Stimulated activated CD4-positive, alpha-beta T cell treated with anti-CD3 and anti-CD28 coated beads, Interleukin-12 subunit alpha, Interleukin-12 subunit beta, amount 100 ng/mL, for 48 hours (primary cell): ENCODE data around the gene C9orf152.
"Not testable (repeated sequence)": the region's sequence is repeated elsewhere in the genome, so short reads cannot be mapped to it uniquely, and the experiment has no call there.

ENCODE experiments used
- DNase-seq, 3 donors: peaks; one replicate each; pipeline ENCODE4 v3.0.0-alpha.2; 2020; ENCODE audit warnings: low read depth in 2 of 3, low spot score in 1 of 3

C9orf152 gene

DNA sequence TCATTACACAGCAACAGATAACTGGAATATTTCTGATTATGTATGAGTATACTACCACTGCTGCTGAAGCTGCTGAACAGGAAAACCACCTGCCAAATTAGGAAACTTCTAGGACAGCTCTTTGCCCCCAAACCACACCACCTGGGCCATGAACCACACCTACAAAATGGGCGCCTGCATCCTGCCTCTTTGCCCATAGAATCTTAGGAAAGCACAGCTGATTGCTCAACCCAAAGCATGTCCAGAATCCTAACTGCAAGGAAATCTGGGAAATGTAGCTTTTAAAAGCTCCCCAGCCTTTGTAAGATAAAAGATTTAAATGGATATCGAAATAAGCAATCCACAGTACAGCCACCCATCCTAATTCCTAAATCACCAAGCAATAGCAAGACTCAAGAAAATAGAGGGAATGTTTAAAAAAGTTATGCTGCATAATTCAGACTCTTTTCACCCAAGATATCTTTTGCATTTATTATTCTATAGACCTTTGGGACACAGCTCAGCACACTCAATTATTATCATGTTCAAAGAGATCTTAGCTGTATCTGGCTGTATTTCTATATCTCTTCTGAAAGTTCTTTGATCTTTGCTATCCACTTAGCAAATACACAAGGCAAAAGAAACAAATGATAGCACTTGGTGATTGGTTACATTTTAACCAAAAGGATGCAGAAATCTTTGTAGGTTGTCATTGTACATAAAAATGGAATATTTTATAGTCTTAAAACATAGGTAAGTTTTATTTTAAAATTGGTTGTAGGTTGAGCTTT lies 6.8 kb upstream of the C9orf152 start:
- DNase-seq: no peak

DNA sequence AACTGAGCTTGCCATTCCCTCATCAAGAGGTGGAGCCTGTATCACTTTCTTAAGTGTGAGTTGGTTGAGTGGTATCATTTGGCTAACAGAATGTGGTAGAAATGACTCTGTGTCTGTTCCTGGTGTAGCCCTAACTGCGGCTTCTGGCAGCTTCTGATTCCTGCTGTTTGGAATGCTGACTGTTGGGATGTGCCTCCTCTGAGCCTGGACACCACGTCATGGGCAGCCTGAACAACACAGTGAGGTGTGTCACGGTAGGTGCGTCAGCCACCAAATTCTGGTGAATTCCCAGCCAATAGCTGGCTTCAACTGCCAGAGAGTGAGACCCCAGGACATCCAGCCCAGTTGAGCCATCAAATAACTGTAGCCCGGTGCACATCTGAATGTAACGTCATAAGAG lies 6.1 kb upstream of the C9orf152 start:
- DNase-seq: no peak

DNA sequence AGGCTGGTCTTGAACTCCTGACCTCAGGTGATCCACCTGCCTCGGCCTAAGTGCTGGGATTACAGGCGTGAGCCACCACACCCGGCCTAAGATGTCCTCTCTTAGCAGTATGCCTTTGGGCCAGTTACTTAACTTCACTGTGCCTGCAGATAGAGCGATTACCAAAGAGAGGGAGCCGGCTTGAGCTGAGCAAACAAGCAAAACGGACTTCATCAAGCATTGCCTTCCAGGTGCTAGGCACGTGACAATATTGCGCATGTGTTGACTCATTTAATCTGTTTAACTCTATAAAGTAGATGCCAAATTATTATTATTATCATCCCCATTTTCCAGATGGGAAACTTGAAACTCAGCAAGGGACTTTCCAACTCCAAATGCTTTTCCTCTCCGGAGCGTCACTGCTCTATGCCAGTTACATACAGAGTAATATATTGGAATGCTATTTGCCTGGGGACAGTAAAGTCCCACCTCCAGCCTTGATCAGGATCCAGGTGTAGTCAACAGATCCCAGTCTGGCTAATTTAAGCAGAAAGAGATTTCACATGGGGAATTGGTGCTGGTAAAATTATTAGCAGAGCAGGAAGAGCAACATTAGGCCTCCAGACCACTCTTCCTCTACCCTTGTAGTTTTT lies 5.6 kb upstream of the C9orf152 start:
- DNase-seq: no peak

GRCh38 chr9:110207071-110207641 lies 803 bp downstream of the C9orf152 start:
- DNase-seq: no peak

- DNase-seq: no peak
These were observed 1.6 kb downstream of the C9orf152 start for GRCh38 chr9:110206389-110206788.

- DNase-seq: not testable (repeated sequence)
These were observed 2.3 kb downstream of the C9orf152 start for GRCh38 chr9:110205612-110206011.

DNA sequence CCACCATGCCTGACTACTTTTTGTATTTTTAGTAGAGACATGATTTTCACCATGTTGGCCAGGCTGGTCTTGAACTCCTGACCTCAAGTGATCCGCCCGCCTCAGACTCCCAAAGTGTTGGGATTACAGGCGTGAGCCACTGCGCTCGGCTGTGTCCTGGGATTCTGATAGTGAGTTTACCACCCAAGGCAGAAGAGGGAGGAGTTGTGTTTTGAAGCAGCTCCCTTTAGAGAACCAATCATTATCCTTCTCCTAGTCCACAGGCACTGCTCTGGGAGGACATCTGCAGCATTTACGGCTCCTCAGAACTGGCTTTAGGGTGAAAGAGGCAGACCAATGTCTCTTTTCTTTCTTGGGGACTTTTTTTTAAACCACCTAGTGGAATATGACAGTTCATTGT lies 5.7 kb downstream of the C9orf152 start:
- no peak for DNase-seq

DNA sequence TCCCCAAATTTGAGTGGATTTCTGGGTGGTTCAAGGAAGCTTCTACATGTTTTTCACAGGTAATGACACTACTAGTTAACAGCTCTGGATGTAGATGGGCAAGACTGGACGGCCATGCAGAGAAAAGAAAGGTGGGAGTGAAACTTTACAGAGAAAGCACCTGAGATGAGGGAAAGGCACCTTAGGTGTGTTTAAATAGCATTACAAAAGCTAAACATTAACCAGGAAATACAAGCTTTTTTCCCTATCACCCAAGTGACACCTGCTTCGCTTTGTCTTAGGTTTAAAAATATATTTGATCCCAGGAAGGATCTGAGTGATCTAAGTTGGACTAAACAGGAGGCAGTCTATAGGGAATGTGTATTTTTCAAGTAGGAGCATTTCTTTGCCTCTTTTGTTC lies 8.3 kb downstream of the C9orf152 start:
- no peak for DNase-seq

- no peak for DNase-seq
These were observed 9.6 kb downstream of the C9orf152 start for GRCh38 chr9:110198357-110198756.

- DNase-seq: no peak
These were observed 10.4 kb downstream of the C9orf152 start for GRCh38 chr9:110197330-110198187.

GRCh38 chr9:110196084-110196499 lies 11.9 kb downstream of the C9orf152 start:
- not testable (repeated sequence) for DNase-seq

DNA sequence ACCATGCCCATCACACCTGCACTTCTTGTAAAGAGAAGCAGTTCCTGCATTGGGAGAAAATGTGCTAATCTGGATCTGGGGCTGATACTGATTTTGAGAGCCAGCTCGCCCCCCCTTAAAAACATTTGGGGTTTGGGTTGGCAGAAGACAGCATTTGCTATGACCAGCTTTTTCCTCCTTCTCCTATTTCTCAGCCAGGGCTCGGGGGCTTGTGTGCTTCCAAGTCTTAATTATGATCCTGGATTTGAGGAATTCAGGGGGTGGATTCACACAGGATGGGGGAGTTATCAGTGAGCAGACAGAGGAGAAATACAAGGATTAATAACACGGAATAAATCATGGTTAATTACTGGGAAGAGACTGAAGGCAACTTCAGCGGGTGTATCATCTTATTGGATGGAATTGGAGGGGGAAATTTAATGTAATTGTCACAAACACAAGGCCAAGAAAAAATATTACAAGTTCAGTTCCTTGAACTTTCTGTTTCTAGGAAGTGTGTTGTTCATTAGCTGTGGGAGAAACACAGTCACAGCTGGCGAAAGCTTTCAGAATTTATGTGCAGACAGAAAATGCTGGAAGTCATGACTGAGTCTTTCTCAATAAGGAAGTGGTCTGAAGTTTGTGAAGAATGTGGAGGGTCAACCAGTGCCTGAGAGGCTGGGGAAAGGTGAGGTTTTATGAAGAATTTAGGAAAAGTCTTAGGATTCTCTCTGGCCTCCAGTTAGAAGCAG lies 15.3 kb downstream of the C9orf152 start:
- DNase-seq: no peak

DNA sequence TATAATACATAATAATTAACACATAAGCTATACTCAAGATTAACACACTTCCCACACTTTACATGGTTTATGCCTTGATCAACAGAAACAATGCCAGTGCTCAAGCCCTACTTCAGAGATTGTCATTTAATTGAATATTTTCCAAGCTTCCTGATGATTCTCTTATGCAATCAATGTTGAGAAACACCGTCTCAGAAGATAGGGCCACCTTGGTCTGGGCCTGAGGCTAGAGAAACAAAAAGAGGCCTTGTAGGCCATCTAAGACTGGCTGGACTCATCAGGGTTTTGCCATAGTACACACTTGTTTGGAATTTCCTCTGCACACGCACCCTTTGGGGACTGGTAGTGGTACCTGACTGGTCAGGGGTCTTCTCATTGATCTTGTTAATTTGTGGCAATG lies 16.3 kb downstream of the C9orf152 start:
- DNase-seq: no peak

GRCh38 chr9:110189559-110190320 lies 18.2 kb downstream of the C9orf152 start:
- no peak for DNase-seq

DNA sequence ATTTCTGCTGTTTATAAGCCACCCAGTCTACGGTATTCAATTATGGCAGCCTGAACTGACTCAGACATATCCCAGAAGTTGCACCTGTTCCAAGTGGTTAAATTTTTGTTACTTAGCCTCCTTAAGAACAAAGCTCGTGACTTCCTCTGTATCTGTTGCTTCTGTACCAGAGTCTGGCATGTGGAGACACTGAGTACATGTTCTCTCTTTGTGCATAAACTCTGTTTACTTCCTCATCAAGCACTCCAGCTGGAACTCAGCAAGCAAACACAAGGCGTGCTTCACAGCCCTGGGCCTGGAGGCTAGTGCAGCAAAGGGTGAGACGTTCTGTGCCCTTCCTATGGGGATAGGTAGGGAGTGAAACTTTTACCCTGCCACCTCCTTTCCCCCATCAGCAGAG lies 19.0 kb downstream of the C9orf152 start:
- no peak for DNase-seq

DNA sequence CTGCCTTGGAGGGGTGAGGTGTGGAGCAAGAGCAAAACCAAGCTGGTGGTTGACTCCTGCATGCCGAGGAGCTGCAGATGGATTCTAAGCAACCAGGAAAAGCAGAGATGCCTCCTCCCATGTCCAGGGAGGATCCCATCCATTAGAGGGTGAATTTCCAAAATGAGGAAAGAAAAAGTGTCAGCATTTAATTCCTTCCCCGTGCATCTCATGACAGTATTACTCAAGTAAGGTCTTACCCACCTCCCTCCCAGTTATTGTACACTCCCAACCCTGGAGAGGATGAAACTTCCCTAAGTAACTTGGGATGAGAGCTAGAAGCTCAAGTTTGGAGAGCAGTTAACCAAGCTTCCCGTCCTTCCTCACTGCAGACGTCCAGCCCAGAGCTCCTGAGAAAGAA lies 19.9 kb downstream of the C9orf152 start:
- DNase-seq: no peak

GRCh38 chr9:110187126-110187525 lies 20.8 kb downstream of the C9orf152 start:
- DNase-seq: no peak

- DNase-seq: no peak
These were observed 21.7 kb downstream of the C9orf152 start for GRCh38 chr9:110186254-110186653.

GRCh38 chr9:110185806-110186205 lies 22.2 kb downstream of the C9orf152 start:
- DNase-seq: no peak
